Measurements from ENCODE around the gene CEP120.

DNA sequence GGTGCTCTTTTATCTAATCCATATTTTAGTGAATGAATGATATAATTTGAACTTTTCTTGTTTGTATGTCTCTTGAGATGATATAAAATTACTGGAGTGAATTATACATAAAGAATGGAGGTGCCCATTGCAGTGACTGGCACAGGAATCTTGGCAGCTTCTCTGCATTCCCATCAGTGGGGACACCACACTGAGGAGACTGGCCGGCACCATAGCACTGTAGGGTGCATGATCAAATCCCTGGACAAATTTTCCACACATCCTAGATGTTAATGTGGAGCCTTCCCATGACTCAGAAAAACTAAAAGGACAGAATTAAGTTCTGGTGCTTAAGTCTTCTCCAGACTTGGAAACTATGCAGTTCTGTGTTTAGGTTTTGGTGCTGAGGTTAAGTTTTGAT is 124.1 kb downstream of the CEP120 start:
- TF ChIP-seq, protein P1, sequence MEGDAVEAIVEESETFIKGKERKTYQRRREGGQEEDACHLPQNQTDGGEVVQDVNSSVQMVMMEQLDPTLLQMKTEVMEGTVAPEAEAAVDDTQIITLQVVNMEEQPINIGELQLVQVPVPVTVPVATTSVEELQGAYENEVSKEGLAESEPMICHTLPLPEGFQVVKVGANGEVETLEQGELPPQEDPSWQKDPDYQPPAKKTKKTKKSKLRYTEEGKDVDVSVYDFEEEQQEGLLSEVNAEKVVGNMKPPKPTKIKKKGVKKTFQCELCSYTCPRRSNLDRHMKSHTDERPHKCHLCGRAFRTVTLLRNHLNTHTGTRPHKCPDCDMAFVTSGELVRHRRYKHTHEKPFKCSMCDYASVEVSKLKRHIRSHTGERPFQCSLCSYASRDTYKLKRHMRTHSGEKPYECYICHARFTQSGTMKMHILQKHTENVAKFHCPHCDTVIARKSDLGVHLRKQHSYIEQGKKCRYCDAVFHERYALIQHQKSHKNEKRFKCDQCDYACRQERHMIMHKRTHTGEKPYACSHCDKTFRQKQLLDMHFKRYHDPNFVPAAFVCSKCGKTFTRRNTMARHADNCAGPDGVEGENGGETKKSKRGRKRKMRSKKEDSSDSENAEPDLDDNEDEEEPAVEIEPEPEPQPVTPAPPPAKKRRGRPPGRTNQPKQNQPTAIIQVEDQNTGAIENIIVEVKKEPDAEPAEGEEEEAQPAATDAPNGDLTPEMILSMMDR (IDR thresholded peaks at IDR 0.05; ENCODE audit: insufficient read depth, low read length) = no peak
- TF ChIP-seq REST (IDR thresholded peaks at IDR 0.05; ENCODE audit: insufficient replicate concordance, low read depth) (no peak), GABPA (IDR thresholded peaks at IDR 0.05; ENCODE audit: low read depth) (no peak)

All from HL-60 (cell line).